ENCODE results near the gene PER1.

PER1 gene

GRCh38 chr17:8164815-8165131 is 12.6 kb upstream of the PER1 start:
- FAIRE-seq: no peak

- FAIRE-seq: no peak
Measured at GRCh38 chr17:8163978-8164814, 12.0 kb upstream of the PER1 start.

GRCh38 chr17:8162997-8163977 is 11.1 kb upstream of the PER1 start:
- no peak for FAIRE-seq

GRCh38 chr17:8162233-8162996 is 10.2 kb upstream of the PER1 start, which contains the start of gene VAMP2:
VAMP2 (minus strand) TSS chr17:8162948; CDS start chr17:8162879, 69 bp downstream.
- FAIRE-seq: no peak

- FAIRE-seq: no peak
Measured at GRCh38 chr17:8161289-8162232, 9.4 kb upstream of the PER1 start.

- FAIRE-seq: no peak
Measured at GRCh38 chr17:8160741-8161221, 8.6 kb upstream of the PER1 start.

- no peak for FAIRE-seq
Measured at GRCh38 chr17:8160224-8160577, 8.0 kb upstream of the PER1 start.

- no peak for FAIRE-seq
Measured at GRCh38 chr17:8159459-8160223, 7.4 kb upstream of the PER1 start.

GRCh38 chr17:8159032-8159400 is 6.8 kb upstream of the PER1 start:
- no peak for FAIRE-seq

GRCh38 chr17:8158267-8159031 is 6.2 kb upstream of the PER1 start:
- peak; percentile 93 for FAIRE-seq

GRCh38 chr17:8156246-8156992 is 4.2 kb upstream of the PER1 start:
- FAIRE-seq: peak; percentile 99

GRCh38 chr17:8155996-8156245 is 3.7 kb upstream of the PER1 start:
- no peak for FAIRE-seq

GRCh38 chr17:8155231-8155995 is 3.2 kb upstream of the PER1 start:
- no peak for FAIRE-seq

GRCh38 chr17:8154608-8155155 is 2.5 kb upstream of the PER1 start:
- no peak for FAIRE-seq

GRCh38 chr17:8153957-8154607 is 1.9 kb upstream of the PER1 start:
- FAIRE-seq: no peak

GRCh38 chr17:8153525-8153956 is 1.3 kb upstream of the PER1 start:
- no peak for FAIRE-seq

GRCh38 chr17:8153031-8153451 is 837 bp upstream of the PER1 start:
- no peak for FAIRE-seq

GRCh38 chr17:8151641-8152111 is 528 bp downstream of the PER1 start:
- no peak for FAIRE-seq
